Thyroid gland (tissue), 4 donors: ENCODE results near the gene CD96.

ENCODE experiments used
- POLR2A ChIP-seq, 2 donors: fragments of 450-650 bp; IDR thresholded peaks; one replicate each; pipeline ENCODE4 v1.6.1; 2017; ENCODE audit warnings: antibody characterized with exemption in 2 of 2, mild to moderate bottlenecking in 2 of 2, moderate library complexity in 1 of 2
- TF ChIP-seq, protein P1 (sequence below), 6 experiments: fragments of 200-600 bp in 3 of 6; fragments of 450-650 bp in 3 of 6; sonication (generic) in 3 of 6; IDR thresholded peaks; one replicate each; pipeline ENCODE4 v1.5.1; 2016 to 2019; ENCODE audit warnings: antibody characterized with exemption in 6 of 6, mild to moderate bottlenecking in 2 of 6, inconsistent platforms in 1 of 6, moderate library complexity in 1 of 6

DNA sequence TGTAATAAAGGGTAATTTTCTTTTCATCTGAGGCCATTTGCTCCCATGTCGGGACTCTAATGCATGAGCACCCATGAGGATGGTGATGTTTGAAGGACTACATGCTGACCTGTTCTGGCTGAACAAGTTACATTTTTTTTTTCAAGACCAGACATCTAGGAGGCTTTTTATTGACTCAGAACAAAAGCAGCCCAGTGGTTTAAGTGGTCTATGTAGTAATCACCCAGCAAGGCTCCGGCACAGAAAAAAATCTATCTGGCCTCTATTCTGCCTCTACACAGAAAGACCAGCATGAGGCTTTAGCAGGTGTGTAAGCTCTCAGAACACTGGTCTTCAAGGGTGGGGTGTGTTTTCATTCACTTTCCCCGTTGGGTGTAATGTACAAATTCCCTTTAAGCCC is 148.2 kb downstream of the CD96 start:
- TF ChIP-seq, protein P1, sequence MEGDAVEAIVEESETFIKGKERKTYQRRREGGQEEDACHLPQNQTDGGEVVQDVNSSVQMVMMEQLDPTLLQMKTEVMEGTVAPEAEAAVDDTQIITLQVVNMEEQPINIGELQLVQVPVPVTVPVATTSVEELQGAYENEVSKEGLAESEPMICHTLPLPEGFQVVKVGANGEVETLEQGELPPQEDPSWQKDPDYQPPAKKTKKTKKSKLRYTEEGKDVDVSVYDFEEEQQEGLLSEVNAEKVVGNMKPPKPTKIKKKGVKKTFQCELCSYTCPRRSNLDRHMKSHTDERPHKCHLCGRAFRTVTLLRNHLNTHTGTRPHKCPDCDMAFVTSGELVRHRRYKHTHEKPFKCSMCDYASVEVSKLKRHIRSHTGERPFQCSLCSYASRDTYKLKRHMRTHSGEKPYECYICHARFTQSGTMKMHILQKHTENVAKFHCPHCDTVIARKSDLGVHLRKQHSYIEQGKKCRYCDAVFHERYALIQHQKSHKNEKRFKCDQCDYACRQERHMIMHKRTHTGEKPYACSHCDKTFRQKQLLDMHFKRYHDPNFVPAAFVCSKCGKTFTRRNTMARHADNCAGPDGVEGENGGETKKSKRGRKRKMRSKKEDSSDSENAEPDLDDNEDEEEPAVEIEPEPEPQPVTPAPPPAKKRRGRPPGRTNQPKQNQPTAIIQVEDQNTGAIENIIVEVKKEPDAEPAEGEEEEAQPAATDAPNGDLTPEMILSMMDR (IDR thresholded peaks at IDR 0.05), result no peak
- no peak for TF ChIP-seq POLR2A (IDR thresholded peaks at IDR 0.05)
